Prostate gland (tissue), 2 donors: ENCODE data around the gene PCOLCE2.

Source experiments
- CTCF ChIP-seq, 4 experiments: fragments of 200-600 bp in 2 of 4; fragments of 450-650 bp in 2 of 4; sonication (generic) in 2 of 4; IDR thresholded peaks; 1 replicate in 3 of 4; 2 replicates in 1 of 4; pipeline ENCODE4 v1.5.1; 2016 to 2019; ENCODE audit warnings: antibody characterized with exemption in 4 of 4, mild to moderate bottlenecking in 2 of 4, moderate library complexity in 2 of 4
- POLR2A ChIP-seq: fragments of 450-650 bp; IDR thresholded peaks from one replicate; pipeline ENCODE4 v1.6.1; 2016; ENCODE audit warnings: antibody characterized with exemption, mild to moderate bottlenecking
- POLR2AphosphoS5 ChIP-seq: sonication (generic); formaldehyde crosslinking; IDR thresholded peaks from one replicate; pipeline ENCODE4 v1.6.1; 2017; ENCODE audit warnings: antibody characterized with exemption

GRCh38 chr3:142861926-142862325, 27.0 kb downstream of the PCOLCE2 start:
- TF ChIP-seq CTCF (IDR thresholded peaks at IDR 0.05) (no peak), POLR2A (no peak), POLR2AphosphoS5 (no peak)
